DOHH2 (cell line): Measurements from ENCODE around the gene CWC22.

ENCODE experiments used
- EZH2phosphoT487 ChIP-seq: fragments of 200-600 bp; sonication (generic); IDR thresholded peaks from 2 replicates; pipeline ENCODE4 v1.6.1; 2017; ENCODE audit warnings: borderline replicate concordance, mild to moderate bottlenecking, antibody characterized with exemption, low read length, moderate library complexity, mixed read lengths
- TF ChIP-seq, protein P1 (sequence below): fragments of 200-600 bp; sonication (generic); IDR thresholded peaks from one replicate; pipeline ENCODE4 v1.5.1; 2014; ENCODE audit warnings: antibody characterized with exemption, mild to moderate bottlenecking, low read depth, low read length; ENCODE audit not compliant: poor library complexity, severe bottlenecking

DNA sequence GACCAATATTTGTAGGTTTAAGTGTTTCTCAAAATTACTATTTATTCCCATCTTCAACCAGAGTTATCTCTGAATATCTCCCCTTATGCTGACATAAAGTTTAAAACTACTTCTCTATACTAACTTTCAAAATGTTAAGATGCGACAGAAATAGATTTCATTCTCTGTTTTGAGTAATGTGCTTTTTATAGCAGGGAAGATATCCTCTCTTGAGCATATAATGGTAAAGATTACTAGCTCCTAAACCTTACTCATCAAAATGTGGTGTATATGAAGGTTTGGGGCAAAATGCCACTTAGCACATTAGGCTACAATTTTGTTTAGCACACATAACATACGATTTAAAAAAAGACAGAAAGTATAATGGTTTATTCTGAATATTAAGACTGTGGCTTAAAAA is 54.4 kb downstream of the CWC22 start:
- TF ChIP-seq, protein P1, sequence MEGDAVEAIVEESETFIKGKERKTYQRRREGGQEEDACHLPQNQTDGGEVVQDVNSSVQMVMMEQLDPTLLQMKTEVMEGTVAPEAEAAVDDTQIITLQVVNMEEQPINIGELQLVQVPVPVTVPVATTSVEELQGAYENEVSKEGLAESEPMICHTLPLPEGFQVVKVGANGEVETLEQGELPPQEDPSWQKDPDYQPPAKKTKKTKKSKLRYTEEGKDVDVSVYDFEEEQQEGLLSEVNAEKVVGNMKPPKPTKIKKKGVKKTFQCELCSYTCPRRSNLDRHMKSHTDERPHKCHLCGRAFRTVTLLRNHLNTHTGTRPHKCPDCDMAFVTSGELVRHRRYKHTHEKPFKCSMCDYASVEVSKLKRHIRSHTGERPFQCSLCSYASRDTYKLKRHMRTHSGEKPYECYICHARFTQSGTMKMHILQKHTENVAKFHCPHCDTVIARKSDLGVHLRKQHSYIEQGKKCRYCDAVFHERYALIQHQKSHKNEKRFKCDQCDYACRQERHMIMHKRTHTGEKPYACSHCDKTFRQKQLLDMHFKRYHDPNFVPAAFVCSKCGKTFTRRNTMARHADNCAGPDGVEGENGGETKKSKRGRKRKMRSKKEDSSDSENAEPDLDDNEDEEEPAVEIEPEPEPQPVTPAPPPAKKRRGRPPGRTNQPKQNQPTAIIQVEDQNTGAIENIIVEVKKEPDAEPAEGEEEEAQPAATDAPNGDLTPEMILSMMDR, result no peak
- TF ChIP-seq EZH2phosphoT487, result no peak
